Left lung (tissue), 10 donors: ENCODE data around the gene FEM1C. TPM values are rescaled to one million over a fixed set of nuclear protein-coding genes. Genes with fewer than 3 reads are reported as not detected.
A peak's percentile ranks its signal among the peaks of the same experiment; 100 is the strongest.

Experiments
- ATAC-seq: fragments of 200-7000 bp; cut with Tn5 transposase; one replicate; pipeline ENCODE4 v1.9.1; 2020; ENCODE audit warnings: moderate library complexity
- DNase-seq, 4 donors: peaks; one replicate each; pipeline ENCODE4 v3.0.0-alpha.2; 2013 to 2020
- H3K27ac ChIP-seq, 2 donors: fragments of 200-600 bp; sonication (generic) in 1 of 2; one replicate each; pipeline versions ENCODE4 v1.5.0 to v1.8.0; 2020 to 2021
- H3K27me3 ChIP-seq, 2 donors: fragments of 200-600 bp; sonication (generic) in 1 of 2; one replicate each; pipeline versions ENCODE4 v1.5.0 to v1.8.0; 2020 to 2021
- H3K36me3 ChIP-seq, 2 donors: fragments of 200-600 bp; sonication (generic) in 1 of 2; one replicate each; pipeline versions ENCODE4 v1.5.0 to v1.8.0; 2020 to 2021
- H3K4me1 ChIP-seq, 2 donors: fragments of 200-600 bp; one replicate each; pipeline ENCODE4 v1.8.0; 2021
- H3K4me3 ChIP-seq, 2 donors: fragments of 200-600 bp; sonication (generic) in 1 of 2; one replicate each; pipeline versions ENCODE4 v1.5.0 to v1.8.0; 2020 to 2021; ENCODE audit warnings: mild to moderate bottlenecking in 1 of 2
- H3K9me3 ChIP-seq, 2 donors: fragments of 200-600 bp; sonication (generic) in 1 of 2; one replicate each; pipeline versions ENCODE4 v1.5.0 to v1.8.0; 2020 to 2021
- CTCF ChIP-seq, 2 donors: fragments of 200-600 bp; sonication (generic) in 1 of 2; IDR thresholded peaks; one replicate each; pipeline versions ENCODE4 v1.5.0 to v1.8.0; 2021; ENCODE audit warnings: antibody characterized with exemption in 2 of 2
- intact Hi-C, 2 donors: fragments of 100-400 bp; cut with DNase I; formaldehyde crosslinking; loops; one replicate each; pipeline versions ENCODE4 v1.11.2 to v1.14.2; 2022
- polyA plus RNA-seq, 6 donors: library from polyadenylated mRNA; unstranded; fragments of 120-200 nt; gene quantifications; one replicate each; pipeline ENCODE4 v1.2.1, GENCODE V29; 2013; ENCODE audit not compliant: insufficient read length in 6 of 6
- total RNA-seq, 2 donors: library from RNA; stranded (reverse); fragmentation: NEBNext Ultra II Directional; extraction: Animal tissue kit (Norgen Biotek cat#: 25700); gene quantifications; one replicate each; pipeline ENCODE4 v1.2.1, GENCODE V29; 2021
- donor health status: DM: no; HTN: yes; CAD: no.
- donor health status: DM: no; HTN: no; CAD: no.

The FEM1C gene
- total and polyA plus RNA-seq, 8 donors: 21.1 to 28.7 (median 23.3) TPM

GRCh38 chr5:115507681-115508080 is 36.9 kb downstream of the FEM1C start:
- no peaks in the 10 kb centered on the region for H3K36me3 ChIP-seq
- no peak overlapping the region for H3K27ac ChIP-seq
- no peaks in the 10 kb centered on the region for H3K27me3 ChIP-seq
- no peaks in the 10 kb centered on the region for H3K9me3 ChIP-seq
- ATAC-seq (no peak), DNase-seq (no peak)
- intact Hi-C loops: no loop called here
- TF ChIP-seq CTCF (IDR thresholded peaks at IDR 0.05): no peak
- H3K4me1 ChIP-seq: no peaks in the 10 kb centered on the region
- no peak overlapping the region for H3K4me3 ChIP-seq

- no peak for TF ChIP-seq CTCF (IDR thresholded peaks at IDR 0.05)
- Histone ChIP-seq H3K27ac (no peak overlapping the region), H3K36me3 (no peaks in the 10 kb centered on the region), H3K4me3 (no peak overlapping the region), H3K27me3 (no peaks in the 10 kb centered on the region), H3K9me3 (no peaks in the 10 kb centered on the region), H3K4me1 (no peaks in the 10 kb centered on the region)
- intact Hi-C loops: no loop called here
- DNase-seq: no peak
- no peak for ATAC-seq
Measured at GRCh38 chr5:115503420-115503819, 41.2 kb downstream of the FEM1C start.

- TF ChIP-seq CTCF (IDR thresholded peaks at IDR 0.05): no peak
- no peak for DNase-seq
Measured at GRCh38 chr5:115501464-115502210, 42.9 kb downstream of the FEM1C start.

DNA sequence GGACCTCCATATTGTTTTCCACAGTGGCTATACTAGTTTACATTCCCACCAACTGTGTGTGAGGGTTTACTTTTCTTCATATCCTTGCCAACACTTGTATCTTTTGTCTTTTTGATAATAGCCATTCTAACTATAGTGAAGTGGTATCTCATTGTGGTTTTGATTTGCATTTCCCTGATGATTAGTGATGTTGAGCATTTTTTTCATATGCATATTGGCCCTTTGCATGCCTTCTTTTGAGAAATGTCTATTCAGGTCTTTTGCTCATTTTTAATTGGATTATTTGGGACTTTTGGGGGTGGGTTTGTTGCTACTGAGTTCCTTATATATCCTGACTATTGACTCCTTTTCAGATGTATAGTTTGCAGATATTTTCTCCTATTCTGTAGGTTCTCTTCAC is 44.4 kb downstream of the FEM1C start:
- no peak for TF ChIP-seq CTCF (IDR thresholded peaks at IDR 0.05)
- no peak for ATAC-seq
- Histone ChIP-seq H3K9me3 (no peaks in the 10 kb centered on the region), H3K27me3 (no peaks in the 10 kb centered on the region), H3K36me3 (no peaks in the 10 kb centered on the region), H3K4me3 (no peak overlapping the region), H3K27ac (no peak overlapping the region), H3K4me1 (no peaks in the 10 kb centered on the region)
- intact Hi-C loops: no loop called here
- DNase-seq: no peak

More at GRCh38 chr5:115501464-115502210, 42.9 kb downstream of the FEM1C start:
- intact Hi-C loops: no loop called here
- Histone ChIP-seq H3K27me3 (no peaks in the 10 kb centered on the region), H3K4me1 (no peaks in the 10 kb centered on the region), H3K4me3 (no peak overlapping the region), H3K36me3 (no peaks in the 10 kb centered on the region), H3K27ac (no peak overlapping the region), H3K9me3 (no peaks in the 10 kb centered on the region)
- no peak for ATAC-seq

DNA sequence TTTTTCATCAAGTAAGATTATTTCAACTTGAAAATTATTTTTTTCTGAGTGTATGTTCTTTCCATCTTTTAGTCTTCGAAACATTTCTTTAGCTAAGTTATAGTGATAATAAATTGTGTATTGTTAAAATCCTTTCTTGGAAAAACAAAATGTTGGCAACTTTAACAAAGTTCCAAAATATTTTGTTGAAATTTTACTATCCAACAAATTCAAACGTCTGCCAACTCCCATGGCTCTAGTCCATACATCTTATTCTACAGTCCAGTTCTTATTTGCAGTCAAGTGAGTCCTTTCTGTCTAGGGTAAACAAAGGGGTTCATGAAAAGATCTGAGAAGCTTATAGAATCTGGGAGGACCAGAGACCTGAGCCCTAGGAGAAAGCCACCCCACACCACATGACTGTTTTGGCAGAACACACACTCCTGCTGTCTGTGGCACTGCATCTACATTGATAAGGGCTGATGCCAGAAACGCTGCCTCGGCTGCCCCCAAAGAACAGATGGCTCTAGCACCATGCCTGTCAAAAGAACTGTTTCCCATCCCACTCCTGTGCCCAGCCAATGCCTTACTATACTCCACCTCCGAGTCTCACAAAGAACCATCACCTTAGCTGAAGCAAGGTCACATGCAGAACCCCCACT is 47.5 kb downstream of the FEM1C start:
- DNase-seq (peak in 1 of 4 donors; percentile 14), ATAC-seq (no peak)
- Histone ChIP-seq H3K4me1 (peaks cover 0 to 4% of the 10 kb centered on the region in 2 donors), H3K9me3 (no peaks in the 10 kb centered on the region), H3K4me3 (no peak overlapping the region), H3K36me3 (no peaks in the 10 kb centered on the region), H3K27ac (no peak overlapping the region), H3K27me3 (no peaks in the 10 kb centered on the region)
- TF ChIP-seq CTCF (IDR thresholded peaks at IDR 0.05): no peak
- intact Hi-C loops: no loop called here
